Liver (tissue), 3 donors: ENCODE results near the gene INSR.

Source experiments
- ATF3 ChIP-seq: IDR thresholded peaks from 2 replicates; pipeline ENCODE4 v1.6.1; 2016; ENCODE audit warnings: antibody characterized with exemption
- CTCF ChIP-seq: fragments of 150-350 bp; IDR thresholded peaks from 2 replicates; pipeline ENCODE4 v1.5.1; 2017; ENCODE audit warnings: improper control_type of control experiment, low read depth, low read length; ENCODE audit not compliant: missing input control
- EGR1 ChIP-seq, 2 donors: IDR thresholded peaks; 2 replicates each; pipeline ENCODE4 v1.6.1; 2016 to 2018; ENCODE audit warnings: antibody characterized with exemption in 2 of 2, low read depth in 2 of 2
- FOXA2 ChIP-seq: IDR thresholded peaks from 2 replicates; pipeline ENCODE4 v1.6.1; 2016; ENCODE audit warnings: antibody characterized with exemption
- GABPA ChIP-seq, 2 donors: IDR thresholded peaks in 1 of 2; conservative IDR thresholded peaks in 1 of 2; 2 replicates each; pipeline ENCODE4 v1.6.1; 2016; ENCODE audit warnings: antibody characterized with exemption in 2 of 2, mild to moderate bottlenecking in 1 of 2, moderate library complexity in 1 of 2
- JUND ChIP-seq, 2 donors: IDR thresholded peaks; 2 replicates each; pipeline ENCODE4 v1.6.1; 2016; ENCODE audit warnings: antibody characterized with exemption in 2 of 2
- MAX ChIP-seq: IDR thresholded peaks from 2 replicates; pipeline ENCODE4 v1.6.1; 2016; ENCODE audit warnings: antibody characterized with exemption
- RAD21 ChIP-seq, 2 donors: IDR thresholded peaks; 2 replicates each; pipeline ENCODE4 v1.6.1; 2016; ENCODE audit warnings: antibody characterized with exemption in 2 of 2, mild to moderate bottlenecking in 2 of 2
- REST ChIP-seq: IDR thresholded peaks from 2 replicates; pipeline ENCODE4 v1.6.1; 2016; ENCODE audit warnings: antibody characterized with exemption, mild to moderate bottlenecking
- RXRA ChIP-seq, 2 donors: IDR thresholded peaks; 2 replicates each; pipeline ENCODE4 v1.6.1; 2017 to 2018; ENCODE audit warnings: antibody characterized with exemption in 2 of 2, mild to moderate bottlenecking in 1 of 2
- SP1 ChIP-seq: IDR thresholded peaks from 2 replicates; pipeline ENCODE4 v1.6.1; 2018; ENCODE audit warnings: antibody characterized with exemption, mild to moderate bottlenecking
- TAF1 ChIP-seq: conservative IDR thresholded peaks from 2 replicates; pipeline ENCODE4 v1.6.1; 2016; ENCODE audit warnings: antibody characterized with exemption, mild to moderate bottlenecking
- YY1 ChIP-seq: IDR thresholded peaks from 2 replicates; pipeline ENCODE4 v1.6.1; 2016; ENCODE audit warnings: antibody characterized with exemption, mild to moderate bottlenecking
- donor health status: healthy.
- donor health status: healthy.

GRCh38 chr19:7119582-7119981 is 174.6 kb downstream of the INSR start:
- TF ChIP-seq REST (no peak), MAX (no peak), CTCF (no peak), TAF1 (no peak), SP1 (no peak), RAD21 (IDR thresholded peaks at IDR 0.05) (no peak), EGR1 (IDR thresholded peaks at IDR 0.05; ENCODE audit: low read depth in 2 of 2) (no peak), YY1 (no peak), ATF3 (no peak), JUND (IDR thresholded peaks at IDR 0.05) (no peak), FOXA2 (no peak), GABPA (IDR thresholded peaks at IDR 0.05 in 1 of 2, conservative IDR thresholded peaks at IDR 0.05 in 1 of 2) (no peak), RXRA (IDR thresholded peaks at IDR 0.05) (no peak)
